Ramos (cell line): Measurements from ENCODE around the gene ZNF408.
"Not testable (repeated sequence)": the region's sequence is repeated elsewhere in the genome, so short reads cannot be mapped to it uniquely, and the experiment has no call there.

ENCODE experiments used
- in situ Hi-C: fragments of 300-500 bp; cut with MboI; formaldehyde crosslinking; loops from one replicate; pipeline ENCODE4 v1.14.3; 2022; ENCODE audit warnings: low sequenced_read_pairs; ENCODE audit not compliant: unreplicated experiment

The ZNF408 gene

DNA sequence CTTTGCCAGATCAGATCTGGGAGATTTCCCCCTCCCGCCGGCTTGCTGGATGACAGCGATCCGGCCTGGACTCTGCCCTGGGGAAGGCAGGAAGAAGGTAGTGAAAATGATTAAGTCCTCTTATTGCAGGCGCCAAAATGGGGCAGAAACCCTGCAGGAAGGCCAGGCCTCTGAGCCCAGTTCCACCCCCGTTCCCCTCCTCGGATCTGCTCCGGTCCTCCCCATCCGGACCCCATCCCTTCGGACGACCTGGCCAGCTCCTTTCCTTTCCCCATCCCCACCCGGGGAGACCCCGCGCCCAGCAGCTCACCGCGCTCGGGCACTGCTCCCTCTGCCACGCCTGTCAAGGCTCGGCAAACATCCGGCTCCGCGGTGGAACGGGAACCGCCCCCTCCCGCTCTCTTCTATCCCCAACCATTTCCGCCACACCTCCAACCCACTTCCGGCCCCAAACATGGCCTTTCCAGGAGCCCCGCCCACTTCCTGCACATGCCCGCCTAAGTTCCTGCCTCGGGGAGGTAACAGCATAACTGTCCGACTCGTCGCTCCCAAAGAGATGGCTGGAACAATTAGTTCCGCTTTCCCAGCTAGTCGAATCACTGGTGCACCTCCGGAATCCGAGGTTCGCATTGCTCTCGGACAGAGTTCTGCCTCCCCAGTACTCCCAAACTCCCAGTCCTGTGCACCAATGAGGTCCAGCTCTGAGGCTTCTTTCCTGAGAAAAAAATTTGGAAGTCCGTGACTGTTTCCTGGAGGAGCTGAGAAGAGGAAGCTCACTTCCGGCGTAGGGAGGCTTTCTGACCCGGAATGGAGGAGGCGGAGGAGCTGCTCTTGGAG is at the start of gene ZNF408, which contains the start of gene ARHGAP1:
TSS of gene ZNF408 (plus strand) at position 791 of the 837 bp plus-strand sequence. CDS start at position 808, 17 bp downstream.
TSS of gene ARHGAP1 (minus strand) at position 379 of the 837 bp plus-strand sequence. CDS start 4,512 bp downstream, outside the sequence.
- in situ Hi-C loops: no loop called here

DNA sequence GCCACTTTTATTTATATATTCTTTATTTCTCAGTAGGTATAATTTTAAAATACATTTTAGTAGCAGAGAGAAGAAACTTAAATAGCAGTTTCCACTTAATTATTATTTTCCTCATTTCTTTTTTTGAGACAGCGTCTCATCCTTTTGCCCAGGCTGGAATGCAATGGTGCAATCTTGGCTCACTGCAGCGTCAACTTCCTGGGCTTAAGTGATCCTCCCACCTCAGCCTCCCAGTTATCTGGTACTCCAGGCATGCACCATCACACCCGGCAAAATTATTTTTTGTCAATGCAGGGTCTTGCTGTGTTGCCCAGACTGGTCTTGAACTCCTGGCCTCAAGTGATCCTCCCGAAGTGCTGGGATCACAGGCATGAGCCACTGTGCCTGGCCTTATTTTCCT is 45.2 kb upstream of the ZNF408 start:
- in situ Hi-C loops: no loop called here

DNA sequence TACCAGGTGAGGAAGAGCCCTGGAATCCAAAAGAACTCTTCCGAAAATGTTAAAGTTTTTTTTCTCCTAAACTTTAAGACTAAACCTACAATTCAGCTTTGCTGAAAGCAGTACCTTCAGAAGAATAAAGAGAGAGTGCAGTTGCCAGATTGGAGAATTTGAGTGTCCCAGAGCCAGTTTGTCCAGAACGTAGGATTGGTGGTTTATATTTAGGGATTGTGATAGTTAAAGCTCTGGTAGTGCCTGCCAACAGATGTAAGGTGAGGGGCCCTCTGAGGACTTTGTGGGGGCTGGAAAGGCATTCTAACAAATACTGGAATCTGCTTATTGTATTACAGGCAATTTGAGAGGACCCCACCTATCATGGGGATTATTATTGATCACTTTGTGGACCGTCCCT is 43.6 kb upstream of the ZNF408 start:
- in situ Hi-C loops: no loop called here

DNA sequence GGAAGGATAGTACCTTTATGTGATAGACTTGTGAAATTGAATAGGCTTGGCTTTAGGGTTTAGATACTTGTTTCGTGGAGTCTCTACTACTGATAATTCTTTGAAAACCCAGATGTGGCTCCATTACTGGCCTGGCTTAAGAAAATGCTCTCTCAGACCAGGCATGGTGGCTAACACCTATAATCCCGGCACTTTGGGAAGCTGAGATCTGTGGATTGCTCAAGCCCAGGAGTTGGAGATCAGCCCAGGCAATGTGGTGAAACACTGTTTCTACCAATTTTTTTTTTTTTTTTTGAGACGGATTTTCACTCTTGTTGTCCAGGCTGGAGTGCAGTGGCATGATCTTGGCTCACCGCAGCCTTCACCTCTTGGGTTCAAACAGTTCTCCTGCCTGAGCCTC is 42.6 kb upstream of the ZNF408 start:
- in situ Hi-C loops: no loop called here

DNA sequence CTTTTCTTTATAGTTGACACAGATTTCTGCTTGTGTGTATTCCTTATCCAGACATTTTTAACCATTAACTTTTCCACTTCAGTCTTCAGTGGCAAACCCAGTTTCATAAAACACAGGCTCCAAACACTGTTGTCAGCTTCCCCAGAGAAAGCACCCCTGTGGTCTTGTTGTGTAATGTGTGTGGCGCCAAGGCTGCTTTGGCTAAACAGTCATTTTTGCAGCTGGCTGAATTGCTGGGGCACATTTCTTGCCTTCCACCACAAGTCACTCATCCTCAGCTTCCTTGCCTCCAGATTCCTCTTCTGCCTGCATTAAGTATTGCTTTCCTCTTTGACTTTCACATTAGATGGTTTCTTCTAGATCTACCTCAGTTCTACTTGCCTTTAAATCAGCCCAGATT is 40.9 kb upstream of the ZNF408 start:
- in situ Hi-C loops: no loop called here

DNA sequence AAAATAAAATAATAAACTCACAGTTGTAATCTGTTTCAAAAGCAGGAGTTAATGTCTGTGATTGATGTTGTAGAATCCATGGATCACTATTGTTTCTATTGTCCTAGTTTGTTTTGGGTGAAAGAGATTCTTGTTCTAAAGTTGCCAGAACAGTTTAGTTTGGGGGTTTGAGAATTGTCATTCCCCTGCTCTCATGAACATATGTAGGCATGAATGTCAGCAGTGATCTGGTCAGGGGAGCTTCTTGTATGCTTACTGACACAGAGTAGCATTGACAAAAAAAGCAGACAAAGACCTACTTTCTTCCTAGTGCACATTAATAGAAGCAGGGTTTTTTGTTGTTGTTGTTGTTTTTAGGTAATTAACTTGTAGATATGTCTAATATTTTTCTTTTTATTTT is 39.0 kb upstream of the ZNF408 start:
- in situ Hi-C loops: no loop called here

DNA sequence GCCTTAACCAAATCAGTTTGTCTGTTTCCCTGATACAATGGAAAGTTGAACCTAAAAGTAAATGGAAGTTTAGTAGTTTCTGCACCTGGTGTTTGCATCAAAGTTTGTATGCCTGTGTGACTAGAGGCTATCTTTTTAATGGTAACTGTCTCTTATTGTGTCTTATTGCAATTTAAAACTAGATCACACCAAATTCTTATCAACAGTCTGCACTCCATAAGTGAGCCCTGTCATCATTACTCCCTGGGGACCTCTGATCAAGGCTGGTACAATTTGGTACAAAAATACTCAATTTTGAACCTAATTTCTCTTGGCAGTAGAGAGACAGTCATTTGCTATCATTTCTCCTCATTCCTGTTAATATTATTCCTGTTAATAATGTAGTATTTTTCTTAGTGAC is 38.5 kb upstream of the ZNF408 start:
- in situ Hi-C loops: no loop called here

DNA sequence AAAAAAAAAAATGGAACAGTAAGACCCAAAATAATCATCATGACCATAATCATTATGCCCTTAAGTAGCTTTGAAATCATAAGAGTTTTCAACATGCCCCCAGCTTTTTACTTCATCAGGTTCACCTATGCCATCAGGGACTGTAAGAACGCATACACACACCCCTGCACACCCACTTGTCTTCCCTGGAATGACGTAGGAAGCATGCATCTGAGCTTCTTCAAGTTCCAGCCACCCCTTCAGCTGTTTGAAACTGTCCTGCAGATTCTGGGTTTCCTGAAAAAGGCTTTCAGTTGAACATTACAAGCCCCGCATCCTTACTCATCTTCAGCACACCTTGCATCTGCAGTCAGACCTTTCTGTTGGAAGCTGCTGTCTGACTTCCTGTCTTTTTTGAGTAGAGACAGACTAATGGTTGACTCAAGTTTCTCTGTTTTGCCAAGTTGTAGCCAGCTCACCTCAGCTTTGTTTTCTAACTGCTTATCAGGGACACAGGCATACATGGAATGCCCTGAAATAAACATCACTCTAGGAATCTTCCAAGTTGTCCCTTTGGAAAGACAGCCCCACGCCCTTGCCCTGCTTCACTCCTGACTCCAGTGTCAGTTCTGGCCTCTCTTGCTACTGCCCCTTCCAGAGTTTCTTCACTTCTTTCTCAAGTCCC is 37.4 kb upstream of the ZNF408 start:
- in situ Hi-C loops: no loop called here

DNA sequence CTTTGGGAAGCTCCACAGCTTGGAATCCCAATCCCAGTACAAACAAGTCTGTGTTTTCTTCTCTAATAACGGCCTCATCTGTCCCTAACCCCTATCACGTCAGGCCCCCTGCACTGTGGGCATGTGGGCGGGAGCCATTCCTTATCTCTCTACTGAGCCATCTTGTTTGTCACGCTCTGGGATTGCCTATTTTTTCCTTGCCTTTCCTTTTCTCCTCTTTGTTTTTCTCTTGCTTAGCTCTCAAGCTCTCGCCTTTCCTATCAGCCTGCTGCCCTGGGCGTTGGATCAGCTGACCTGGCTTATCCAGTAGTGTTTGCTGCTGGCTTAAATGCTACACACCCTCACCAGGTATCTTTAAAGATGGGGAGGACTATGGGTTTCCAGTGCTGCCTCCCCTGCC is 36.2 kb upstream of the ZNF408 start:
- in situ Hi-C loops: no loop called here

DNA sequence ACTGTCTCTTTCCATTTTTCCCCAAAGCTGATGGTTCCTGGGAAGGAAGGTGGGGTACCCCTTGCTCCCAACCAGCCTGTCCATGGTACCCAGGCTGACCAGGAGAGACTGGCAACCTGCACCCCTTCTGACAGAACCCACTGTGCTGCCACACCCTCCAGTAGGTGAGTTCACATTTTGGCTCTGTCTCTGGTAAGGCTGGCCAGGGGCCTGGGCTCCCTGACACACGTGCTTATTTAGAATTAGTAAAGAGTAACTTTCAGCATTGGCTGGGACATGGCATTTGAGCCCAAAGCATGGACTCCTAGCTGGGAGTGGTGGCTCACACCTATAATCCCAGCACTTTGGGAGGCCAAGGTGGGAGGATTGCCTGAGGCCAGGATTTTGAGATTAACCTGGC is 35.5 kb upstream of the ZNF408 start:
- in situ Hi-C loops: no loop called here

DNA sequence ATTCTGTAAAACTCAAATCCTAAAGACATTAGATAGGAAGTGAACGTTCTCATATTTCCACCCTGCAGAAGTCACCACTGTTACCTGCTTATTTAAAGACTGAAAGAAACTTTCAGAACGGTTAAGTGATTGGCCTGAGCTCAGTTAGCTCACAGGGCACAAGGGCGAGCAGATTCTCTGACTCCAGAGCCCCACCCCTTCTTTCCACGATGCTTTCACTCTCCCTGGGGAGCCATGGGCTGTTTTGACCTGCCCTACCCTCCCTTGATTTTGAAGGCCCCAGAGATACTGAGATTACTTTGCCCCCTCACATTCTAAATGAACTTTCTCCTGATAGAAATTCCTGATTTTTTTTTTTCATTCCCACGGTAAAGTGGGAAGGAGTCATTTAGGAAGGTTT is 34.3 kb upstream of the ZNF408 start:
- in situ Hi-C loops: no loop called here

DNA sequence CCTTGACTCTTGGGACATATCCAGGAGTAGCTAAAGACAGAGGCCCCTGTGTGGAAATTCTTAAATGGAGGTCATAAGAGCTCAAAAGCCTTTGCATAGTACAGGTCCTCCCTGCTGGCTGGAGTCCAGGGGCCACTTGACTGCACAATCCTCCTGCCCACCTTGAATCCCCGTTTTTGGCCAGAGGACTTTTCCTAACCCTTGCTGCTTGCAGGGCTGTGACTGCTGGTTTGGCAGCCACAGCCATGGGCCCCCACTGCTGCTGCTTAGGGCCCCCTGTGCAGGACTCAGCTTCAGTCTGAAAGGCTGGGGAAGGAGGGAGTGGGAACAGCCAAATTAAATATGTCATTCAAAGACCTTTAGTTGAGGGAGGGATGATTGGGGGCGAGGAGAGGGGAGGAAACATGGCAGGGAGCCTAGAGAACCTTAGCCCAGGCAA is 33.8 kb upstream of the ZNF408 start:
- in situ Hi-C loops: no loop called here

DNA sequence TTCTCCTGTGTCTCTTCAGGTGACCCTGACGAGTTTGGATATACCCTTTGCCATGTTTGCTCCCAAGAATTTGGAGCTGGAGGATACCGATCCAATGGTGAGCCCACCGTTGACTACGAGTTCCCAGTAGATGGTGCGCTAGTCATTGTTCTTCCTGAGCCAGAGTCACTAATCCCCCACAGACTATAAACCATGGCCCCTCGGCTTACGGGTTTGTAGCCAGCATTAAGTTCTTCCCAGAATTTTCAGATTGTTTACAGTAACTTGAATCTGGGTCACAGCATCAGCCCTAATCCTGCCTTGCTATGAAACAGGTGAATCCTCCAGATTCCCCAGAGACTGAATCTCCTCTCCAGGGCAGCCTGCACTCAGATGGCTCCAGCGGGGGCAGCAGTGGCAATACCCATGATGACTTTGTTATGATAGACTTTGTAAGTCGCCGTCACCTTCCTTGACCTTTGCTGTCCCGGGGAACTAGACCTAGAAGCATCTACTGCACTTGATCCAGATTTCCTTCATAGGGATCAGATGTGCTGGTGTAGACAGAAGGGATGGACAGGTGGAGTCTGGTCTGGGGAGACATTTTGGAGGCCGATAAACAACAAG is 32.2 kb upstream of the ZNF408 start:
- in situ Hi-C loops: no loop called here

DNA sequence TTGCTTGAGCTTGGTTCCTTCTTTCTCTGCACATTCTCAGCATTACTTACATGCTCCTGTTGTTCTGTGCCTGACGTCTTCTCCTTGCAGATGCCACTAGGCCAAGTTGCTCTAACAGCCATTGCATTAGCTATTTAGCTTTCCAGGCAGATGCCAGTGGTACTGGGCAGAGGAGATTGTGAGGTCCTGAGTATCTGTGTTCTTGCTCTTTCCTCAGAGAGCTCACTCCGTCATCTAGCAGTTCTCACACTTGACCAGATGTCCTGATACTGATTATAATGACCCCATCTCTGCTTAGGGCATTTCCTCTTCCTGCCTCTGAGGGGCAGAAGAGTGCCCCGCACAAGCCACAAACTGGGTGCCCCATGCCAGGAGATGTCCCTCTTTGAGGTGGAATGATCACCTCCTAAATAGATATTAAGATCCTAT is 31.1 kb upstream of the ZNF408 start:
- in situ Hi-C loops: no loop called here

DNA sequence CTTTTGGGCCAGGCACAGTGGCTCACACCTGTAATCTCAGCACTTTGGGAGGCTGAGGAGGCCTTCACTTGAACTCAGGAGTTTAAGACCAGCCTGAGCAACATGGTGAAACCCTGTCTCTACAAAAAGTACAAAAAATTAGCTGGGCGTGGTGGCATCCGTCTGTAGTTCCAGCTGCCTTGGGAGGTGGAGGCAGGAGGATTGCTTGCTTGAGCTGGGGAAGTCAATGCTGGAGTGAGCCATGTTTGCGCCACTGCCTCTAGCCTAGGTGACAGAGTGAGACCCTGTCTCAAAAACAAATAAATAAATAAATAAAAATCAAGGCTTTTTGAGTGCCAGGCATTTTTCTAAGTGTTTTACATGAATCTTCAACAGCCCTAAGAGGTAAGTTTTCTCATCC is 30.3 kb upstream of the ZNF408 start:
- in situ Hi-C loops: not testable (repeated sequence)

DNA sequence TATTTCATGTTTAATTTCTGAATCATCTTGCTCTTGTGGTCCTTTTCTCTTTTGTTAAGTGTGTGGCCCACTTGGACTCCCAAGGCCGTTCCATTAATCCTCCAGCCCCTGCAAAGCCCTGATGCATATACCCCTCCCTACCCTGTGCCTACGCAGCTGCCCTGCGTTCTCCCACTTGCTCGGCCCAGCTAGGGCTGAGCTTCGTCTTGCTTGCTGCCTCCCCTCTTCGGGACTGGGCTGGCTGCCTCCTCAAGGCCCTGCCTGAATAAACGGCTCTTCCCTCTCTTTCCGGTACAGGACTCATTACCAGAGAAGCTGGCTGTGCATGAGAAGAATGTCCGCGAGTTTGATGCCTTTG is 28.9 kb upstream of the ZNF408 start:
- in situ Hi-C loops: no loop called here

DNA sequence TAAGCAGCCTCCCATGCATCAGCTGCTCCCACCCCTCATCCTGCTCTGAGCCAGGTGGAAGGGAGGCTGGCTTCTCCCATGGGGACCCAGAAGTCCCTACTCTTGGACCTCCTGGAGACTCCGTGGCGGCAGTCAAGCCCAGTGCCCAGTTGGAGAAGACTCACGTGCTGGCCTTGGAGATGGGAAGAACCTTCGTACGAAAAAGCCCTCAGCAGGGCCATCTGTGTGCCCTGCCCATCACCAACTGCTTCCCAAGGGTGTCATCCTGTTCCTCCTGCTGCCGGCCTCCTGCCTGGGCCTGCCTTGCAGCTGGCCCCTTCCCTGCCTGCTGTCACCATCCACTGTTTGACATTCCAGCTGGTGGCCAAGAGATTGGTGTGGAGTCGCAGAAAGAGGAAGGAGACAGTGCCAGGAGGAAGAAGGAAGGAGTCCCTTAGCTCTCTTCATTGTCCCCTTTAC is 28.4 kb upstream of the ZNF408 start:
- in situ Hi-C loops: no loop called here

DNA sequence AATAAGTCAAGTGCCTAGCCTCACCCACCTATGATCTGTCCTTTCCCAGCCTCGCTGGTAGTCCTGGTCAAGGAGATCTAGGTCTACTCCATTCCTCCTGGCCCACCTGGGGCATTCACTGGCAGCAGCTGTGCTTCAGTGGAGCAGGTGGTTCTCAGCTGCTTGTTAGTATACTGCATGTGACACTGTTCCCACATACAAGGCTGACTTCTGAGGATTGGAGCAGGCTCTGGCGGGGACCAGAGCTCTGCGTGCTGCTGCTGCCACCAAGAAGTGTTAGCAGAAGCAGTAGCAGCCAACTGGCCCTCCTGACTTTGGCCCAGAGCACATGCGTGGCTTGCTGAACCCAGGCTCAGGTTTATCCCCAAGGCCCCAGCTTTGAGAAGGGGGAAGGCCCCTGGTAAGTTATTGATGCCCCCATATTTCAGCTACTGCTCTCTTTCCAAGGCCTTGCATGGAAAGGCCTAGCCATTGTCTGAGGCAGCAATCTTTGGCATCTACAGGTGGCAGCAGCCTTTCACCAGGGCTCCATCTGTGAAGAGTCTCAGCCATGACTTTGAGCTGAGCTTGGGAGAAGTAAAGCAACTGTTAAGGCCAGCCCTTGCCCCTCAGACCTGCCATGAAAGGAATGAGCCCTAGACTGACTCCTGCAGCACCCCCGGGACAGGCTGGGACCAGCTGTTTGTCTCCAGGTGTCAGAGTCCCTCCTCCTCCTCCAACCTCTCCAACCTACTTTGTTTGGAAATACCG is 26.9 kb upstream of the ZNF408 start:
- in situ Hi-C loops: no loop called here

DNA sequence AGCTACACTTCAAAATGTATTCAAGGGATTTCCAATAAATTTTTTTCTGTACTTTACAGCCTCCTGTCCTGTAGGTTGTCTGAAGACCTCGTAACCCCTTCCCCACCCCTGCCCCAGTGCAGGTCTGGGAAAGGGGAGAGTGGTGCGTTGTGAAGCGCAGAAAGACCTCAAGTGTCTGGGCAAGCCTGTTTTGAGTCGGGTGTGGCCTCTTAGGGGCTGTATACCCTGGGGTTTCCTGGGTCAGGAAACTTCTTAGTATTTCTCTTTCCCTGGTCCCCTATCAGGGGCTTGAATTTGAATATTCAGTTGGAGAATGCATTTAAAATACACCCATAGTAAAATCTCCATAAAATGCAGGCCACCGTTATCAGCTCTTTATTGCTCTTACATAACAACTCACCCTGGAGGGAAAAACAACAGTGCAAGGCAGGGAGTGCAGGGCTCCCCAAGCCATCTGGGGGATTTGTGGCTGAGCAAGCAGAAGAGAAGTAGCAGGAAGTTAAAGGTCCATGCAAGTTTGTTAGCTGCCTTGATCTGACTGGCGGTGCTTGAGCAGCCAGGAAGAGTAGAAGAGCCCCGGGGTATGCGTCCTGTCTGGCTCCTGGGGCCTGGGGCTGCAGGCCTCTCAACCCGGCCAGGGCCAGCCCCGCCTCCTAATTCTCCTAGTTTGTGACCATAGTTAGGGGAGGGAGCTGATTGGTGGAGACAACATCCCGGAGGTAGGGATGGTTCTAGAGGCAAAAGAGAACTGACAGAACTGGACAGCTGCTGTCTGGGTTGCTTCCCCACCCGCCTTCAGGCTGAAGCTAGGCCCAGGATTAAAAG is 26.2 kb upstream of the ZNF408 start:
- in situ Hi-C loops: no loop called here
